ENCODE data around the gene SLC17A8. TPM values are rescaled to one million over a fixed set of nuclear protein-coding genes. Genes with fewer than 3 reads are reported as not detected.

The SLC17A8 gene
- total and polyA plus RNA-seq, 9 donors, result 0.08 to 0.45 (median 0.24) TPM; not detected in 4

DNA sequence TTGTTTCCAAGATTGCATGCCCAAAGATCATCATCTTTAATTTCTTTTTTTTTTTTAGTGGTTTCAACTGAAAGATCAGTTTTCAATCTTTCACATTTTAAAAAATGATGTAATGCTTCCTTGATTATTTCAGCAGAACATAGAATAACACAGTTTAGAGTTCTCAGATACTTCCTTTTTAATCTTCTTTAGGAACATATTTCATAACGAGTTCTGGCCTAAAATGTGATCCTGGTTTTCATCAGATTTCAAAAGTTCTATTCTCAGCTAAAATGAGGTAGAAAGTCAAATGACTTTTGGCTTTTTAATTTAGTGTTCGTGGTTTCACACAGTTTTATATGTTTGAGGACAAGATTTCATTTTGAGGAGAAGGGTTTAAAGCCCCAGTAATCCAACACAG lies 76.8 kb downstream of the SLC17A8 start:
- TF ChIP-seq CTCF (IDR thresholded peaks at IDR 0.05), result no peak
- no peak for TF ChIP-seq EP300 (IDR thresholded peaks at IDR 0.05)
- TF ChIP-seq POLR2A (IDR thresholded peaks at IDR 0.05), result no peak
- no peak for DNase-seq
- no peak overlapping the region for H3K27ac ChIP-seq
- no peak overlapping the region for H3K4me3 ChIP-seq
- H3K27me3 ChIP-seq, result no peaks in the 10 kb centered on the region
- H3K9me3 ChIP-seq, result no peaks in the 10 kb centered on the region
- no peaks in the 10 kb centered on the region for H3K36me3 ChIP-seq
- intact Hi-C loops (cut with DNase I), result no loop called here
- H3K4me1 ChIP-seq (ENCODE audit: insufficient read depth), result no peaks in the 10 kb centered on the region
- 46 to 57% (median 48%) methylated on average over 2 of the region's 2 CpGs for WGBS, 3 donors

- H3K27me3 ChIP-seq, result no peaks in the 10 kb centered on the region
- intact Hi-C loops (cut with DNase I), result no loop called here
- H3K36me3 ChIP-seq, result no peaks in the 10 kb centered on the region
- no peak for DNase-seq
- no peak overlapping the region for H3K4me3 ChIP-seq
- no peaks in the 10 kb centered on the region for H3K9me3 ChIP-seq
- no peak overlapping the region for H3K27ac ChIP-seq
- TF ChIP-seq POLR2A (IDR thresholded peaks at IDR 0.05), result no peak
- TF ChIP-seq CTCF (IDR thresholded peaks at IDR 0.05), result no peak
- no peaks in the 10 kb centered on the region for H3K4me1 ChIP-seq (ENCODE audit: insufficient read depth)
Observed at GRCh38 chr12:100434177-100434576, 77.3 kb downstream of the SLC17A8 start.

DNA sequence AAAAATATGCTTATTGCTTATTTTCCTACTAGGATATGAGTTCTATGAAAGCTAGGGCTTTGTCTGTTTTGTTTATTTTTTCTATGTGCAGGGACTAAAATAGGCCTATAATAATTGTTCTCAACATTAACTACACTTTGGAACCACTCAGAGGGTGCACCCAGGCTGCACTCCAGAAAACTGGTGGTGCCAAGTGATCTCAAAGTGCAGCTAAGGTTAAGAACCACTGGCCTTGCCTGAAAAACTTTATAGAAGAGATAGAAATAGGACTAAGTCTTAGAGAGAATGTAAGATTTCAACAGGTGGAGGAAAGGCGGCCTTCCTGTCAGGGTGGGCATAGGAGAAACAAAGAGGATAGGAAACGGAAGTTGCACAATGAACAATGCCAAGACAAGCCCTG lies 79.1 kb downstream of the SLC17A8 start:
- TF ChIP-seq EP300 (IDR thresholded peaks at IDR 0.05) (no peak), CTCF (IDR thresholded peaks at IDR 0.05) (no peak), POLR2A (IDR thresholded peaks at IDR 0.05) (no peak)
- WGBS, 3 donors, result 42 to 83% (median 61%) methylated on average over 2 of the region's 2 CpGs
- Histone ChIP-seq H3K36me3 (no peaks in the 10 kb centered on the region), H3K27ac (no peak overlapping the region), H3K9me3 (no peaks in the 10 kb centered on the region), H3K27me3 (no peaks in the 10 kb centered on the region), H3K4me1 (ENCODE audit: insufficient read depth) (no peaks in the 10 kb centered on the region), H3K4me3 (no peak overlapping the region)
- DNase-seq, result no peak
- intact Hi-C loops (cut with DNase I), result no loop called here

- DNase-seq, result no peak
Observed at GRCh38 chr12:100437038-100437841, 80.4 kb downstream of the SLC17A8 start.

More at GRCh38 chr12:100437038-100437841, 80.4 kb downstream of the SLC17A8 start:
- Histone ChIP-seq H3K27ac (no peak overlapping the region), H3K27me3 (no peaks in the 10 kb centered on the region), H3K4me3 (no peak overlapping the region), H3K4me1 (ENCODE audit: insufficient read depth) (no peaks in the 10 kb centered on the region), H3K36me3 (no peaks in the 10 kb centered on the region), H3K9me3 (no peaks in the 10 kb centered on the region)
- TF ChIP-seq CTCF (IDR thresholded peaks at IDR 0.05), result no peak
- no peak for TF ChIP-seq POLR2A (IDR thresholded peaks at IDR 0.05)
- no peak for TF ChIP-seq EP300 (IDR thresholded peaks at IDR 0.05)
- 64 to 73% (median 65%) methylated on average over 6 of the region's 6 CpGs for WGBS, 3 donors
- intact Hi-C loops (cut with DNase I), result no loop called here

Measured in ovary (tissue), 9 donors.